NCI-H2227 (cell line): ENCODE data around the gene GRAMD2A.

ENCODE experiments used
- DNase-seq: peaks from one replicate; lab custom pipeline; 2025; ENCODE audit not compliant: unreplicated experiment; lab: John Stamatoyannopoulos, UW

GRAMD2A gene

DNA sequence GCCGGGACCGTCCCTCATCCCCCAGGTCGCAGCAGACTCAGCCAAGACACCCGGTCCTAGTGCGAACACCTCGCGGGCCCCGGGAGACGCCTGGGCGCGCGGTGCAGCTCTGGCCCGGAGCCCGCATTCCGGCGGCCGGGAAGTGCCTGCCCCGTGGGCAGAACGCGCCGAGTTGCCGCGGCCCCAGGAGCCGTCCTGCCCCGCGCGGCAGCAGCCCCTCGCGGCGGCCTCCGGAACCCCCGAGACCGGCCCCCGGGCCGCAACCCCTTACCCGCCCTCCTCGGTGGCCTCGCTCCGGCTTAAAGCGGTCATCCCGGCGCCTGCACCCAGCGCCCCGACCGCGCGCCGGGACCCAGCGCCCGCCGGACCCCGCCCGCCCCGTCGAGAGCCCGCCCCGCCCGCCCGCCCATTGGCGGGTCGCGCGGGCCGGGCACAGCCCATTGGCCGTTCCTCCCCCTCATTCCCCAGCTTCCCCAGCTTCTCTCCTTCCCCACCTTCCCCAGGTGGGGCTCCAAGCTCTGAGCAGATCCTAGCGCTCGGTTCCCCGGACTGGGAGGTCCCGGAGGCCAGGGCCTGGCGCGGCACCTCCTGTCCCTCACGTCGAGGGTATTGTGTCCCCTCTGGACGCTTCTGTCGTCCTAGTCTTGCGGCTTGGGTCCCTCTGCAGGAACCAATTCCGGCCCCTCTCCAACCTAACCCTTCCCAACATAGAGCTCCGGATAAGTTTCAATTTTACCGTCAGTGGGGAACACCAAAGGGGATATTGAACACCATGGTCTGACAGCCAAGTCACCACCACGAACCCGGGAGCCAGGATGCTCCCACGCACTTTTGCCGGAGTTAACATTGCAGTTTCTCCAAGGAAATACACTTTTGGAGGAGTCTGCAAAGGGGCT, at the start of gene GRAMD2A:
Gene GRAMD2A (minus strand): TSS at position 328 of the 896 bp plus-strand sequence.
- DNase-seq, result peak; percentile 29

DNA sequence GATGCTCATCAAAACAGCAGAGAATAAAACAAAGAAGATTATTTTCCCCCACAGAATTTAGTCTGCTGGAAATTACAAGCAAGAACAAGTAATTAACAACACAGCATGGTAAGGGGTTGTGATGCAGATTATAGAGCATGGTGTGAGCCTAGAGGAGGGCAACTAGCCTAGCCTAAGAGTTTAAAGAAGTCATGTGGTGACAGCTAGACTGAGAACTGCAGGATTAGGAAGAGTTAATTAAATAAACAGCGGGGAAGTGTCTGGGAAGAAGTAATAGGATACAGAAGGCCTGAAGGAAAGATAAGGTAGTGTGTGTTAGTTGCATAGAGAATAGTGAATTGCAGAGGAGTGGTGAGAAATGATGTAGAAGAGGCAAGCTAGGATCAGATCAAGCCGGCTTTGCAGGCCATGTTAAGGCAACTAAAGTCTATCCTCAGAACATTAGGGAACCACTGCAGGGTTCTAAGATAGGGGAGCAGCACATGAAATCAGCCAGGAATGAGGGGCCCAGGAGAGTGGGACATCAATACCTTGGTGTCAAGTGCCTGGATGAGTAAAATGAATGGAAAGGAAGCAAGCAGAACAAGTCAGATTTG, 45.3 kb upstream of the GRAMD2A start:
- DNase-seq, result no peak

DNA sequence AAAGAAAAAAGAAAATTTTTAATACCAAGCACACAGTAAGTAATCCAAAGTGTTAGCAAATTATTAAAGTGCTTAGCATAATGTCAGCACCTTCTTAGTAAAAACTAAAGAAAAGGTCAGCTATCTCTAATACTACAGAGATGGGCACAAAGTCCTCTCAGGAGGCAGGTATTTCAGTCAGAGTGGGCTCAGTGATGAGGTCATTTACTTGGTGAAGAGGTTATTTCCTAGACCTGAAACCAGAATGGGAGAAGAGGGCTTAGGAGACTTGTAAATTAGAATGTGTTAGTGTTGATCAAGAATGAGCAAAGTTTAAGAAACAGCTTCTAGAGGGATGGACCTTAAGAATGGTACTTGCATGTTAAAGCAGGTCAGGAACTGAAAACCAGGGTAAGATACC, 42.1 kb upstream of the GRAMD2A start:
- DNase-seq, result no peak

DNA sequence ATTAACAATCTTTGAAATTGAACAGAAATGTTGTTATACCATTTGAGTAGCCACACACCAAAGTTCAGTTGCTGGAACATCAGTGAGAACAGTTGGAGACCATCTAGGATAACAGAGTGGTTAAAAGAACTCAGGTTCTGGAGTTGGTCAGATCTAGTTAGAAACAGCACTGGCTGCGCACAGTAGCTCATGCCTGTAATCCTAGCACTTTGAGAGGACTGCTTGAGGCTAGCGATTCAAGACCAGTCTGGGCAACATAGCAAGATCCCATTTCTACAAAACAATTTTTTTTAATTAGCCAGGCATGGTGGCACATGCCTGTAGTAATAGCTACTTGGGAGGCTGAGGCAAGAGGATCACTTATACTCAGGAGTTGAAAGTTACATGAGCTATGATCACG, 41.0 kb upstream of the GRAMD2A start:
- DNase-seq, result no peak

DNA sequence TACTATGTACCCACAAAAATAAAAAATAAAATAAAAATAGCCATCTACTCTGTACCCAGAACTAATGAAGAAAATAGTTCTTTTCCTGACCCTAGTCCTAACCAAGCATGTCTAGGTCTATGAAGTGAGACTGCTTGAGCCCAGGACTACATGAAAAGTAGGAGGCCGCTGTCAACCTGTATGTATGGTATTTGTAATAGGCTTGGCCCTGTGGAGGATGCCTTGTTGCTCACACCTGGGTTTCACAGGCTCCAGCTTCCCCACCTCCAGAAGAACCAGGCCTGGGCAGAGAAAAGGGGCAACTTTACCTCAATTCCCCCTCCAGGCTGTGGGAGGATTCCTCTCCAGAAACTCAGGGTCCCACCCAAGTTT, 40.3 kb upstream of the GRAMD2A start:
- no peak for DNase-seq

DNA sequence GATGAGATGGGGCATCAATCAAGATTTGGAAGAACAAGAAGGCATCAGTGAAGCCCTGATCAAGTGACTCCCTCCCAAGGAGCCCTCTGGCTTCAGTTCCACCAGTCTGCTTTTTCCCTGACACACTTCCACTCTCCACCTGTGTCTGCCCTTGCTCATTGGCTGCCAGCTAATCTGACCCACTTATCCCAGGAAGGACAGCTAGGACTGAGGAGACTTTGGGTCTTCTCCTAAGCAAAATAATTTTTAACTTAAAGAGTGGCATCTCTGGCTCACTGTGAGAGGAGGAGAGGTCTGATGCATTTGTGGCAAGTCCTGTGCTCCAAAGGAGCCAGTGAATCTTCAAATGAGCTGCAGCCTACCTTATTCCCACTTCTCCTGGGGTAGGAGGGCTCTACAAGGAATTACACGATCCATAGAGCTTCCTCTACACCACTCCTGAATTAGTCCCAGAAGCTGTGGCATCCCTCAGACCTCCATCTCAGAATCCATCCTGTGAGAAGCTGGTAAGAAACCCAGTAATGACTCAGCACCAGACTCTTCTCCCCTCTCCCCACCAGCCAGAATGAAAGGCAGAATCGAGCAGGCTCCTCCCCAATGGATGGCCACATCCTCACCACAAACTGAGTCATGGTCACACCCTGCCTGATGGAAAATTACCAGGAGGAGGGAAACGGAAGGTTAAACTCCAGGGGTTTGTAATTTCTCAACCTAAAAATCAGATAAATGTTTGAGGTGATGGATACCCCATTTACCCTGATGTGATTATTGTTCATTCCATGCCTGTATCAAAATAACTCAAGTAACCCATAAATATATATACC, 39.7 kb upstream of the GRAMD2A start:
- no peak for DNase-seq

DNA sequence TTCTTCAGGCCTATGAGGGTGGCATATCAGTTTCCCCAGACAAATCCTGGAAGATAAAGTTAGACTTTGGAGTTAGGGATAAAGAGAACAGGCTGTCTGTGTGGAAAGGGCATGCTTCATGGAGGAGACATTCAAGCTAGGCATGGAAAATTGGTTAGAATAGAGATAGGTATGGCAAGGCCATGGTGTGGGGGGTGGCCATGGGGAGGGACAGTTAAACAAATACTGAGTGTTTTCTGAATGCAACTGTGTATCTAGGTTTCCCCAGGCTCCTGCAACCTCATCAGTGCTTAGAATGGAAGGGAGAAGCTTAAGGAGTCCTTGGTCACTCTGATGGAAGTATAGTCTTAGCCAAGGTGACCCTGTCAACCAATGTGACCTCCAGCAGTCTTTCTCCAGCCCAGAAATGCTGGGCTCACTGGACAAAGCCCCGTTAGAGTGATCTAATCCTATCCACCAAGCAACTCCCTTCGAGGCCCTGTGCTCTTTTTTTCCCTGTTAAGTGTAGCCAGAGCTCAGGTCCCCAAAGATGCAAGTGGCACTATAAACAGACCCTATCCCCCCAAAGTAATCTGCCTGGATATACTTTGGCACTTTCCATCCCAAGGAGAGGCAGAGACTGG, 38.9 kb upstream of the GRAMD2A start:
- no peak for DNase-seq

DNA sequence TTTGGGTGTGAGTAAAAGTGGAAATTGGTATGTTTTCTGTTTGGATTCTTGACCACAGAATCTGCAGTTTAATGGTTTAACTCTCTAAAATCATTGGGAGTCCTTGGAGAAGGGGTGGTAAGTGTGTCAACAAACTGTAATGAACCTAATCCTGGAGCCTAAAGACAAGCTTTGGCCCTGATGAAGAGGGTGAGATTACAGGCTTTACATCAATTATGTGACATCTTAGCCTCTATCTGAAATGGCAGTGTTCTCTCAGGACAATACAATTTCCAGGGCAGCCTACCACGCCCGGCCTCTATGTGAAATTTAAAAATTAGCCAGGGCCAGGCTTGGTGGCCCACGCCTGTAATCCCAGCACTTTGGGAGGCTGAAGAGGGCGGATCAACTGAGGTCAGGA, 37.7 kb upstream of the GRAMD2A start:
- DNase-seq, result no peak

DNA sequence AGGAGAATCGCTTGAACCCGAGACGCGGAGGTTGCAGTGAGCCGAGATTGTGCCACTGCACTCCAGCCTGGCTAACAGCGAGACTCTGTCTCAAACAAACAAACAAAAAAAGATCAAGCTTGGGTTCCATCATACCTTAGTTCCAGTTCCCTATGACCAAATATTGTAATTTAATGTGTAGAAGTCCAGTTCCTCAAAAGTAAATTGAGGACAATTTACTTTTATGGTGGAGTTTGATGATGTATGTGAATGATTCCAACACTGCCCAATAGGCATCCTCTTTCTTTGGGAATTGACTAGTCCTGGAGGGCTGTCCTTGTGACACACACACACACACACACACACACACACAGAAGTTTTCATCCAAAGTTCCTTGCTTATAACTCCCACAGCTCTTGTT, 36.2 kb upstream of the GRAMD2A start:
- DNase-seq, result no peak

DNA sequence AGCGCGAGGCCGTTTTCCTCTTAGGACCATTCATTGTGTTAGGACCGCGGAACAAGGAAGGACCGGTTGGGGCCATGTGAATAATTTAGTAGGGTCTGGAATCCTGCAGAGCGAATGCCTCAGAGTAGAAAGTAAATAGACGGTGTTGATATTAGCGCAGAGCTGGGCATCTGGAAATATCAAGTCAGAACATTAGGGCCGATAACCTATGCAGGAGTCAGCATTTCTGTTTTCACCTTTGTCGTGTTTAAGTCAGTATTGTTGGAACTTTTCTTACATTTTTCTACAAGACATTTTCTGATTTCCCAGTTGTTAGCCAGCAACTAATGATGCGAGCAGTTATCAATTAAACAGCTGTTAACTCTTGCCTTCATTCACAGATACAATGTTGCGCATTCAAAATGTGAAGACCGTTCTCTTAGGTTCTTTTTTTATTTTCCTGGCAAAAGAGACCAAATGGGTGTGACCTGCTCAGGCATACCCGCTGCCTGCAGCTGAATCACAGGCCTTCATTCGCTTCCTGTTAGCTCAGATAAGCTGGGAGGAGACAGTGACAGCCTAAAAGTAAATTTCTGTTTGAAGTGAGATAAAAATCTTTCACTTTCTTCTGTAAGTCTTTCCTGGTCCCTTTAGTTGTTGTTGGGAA, 34.4 kb upstream of the GRAMD2A start:
- DNase-seq, result peak; percentile 28

DNA sequence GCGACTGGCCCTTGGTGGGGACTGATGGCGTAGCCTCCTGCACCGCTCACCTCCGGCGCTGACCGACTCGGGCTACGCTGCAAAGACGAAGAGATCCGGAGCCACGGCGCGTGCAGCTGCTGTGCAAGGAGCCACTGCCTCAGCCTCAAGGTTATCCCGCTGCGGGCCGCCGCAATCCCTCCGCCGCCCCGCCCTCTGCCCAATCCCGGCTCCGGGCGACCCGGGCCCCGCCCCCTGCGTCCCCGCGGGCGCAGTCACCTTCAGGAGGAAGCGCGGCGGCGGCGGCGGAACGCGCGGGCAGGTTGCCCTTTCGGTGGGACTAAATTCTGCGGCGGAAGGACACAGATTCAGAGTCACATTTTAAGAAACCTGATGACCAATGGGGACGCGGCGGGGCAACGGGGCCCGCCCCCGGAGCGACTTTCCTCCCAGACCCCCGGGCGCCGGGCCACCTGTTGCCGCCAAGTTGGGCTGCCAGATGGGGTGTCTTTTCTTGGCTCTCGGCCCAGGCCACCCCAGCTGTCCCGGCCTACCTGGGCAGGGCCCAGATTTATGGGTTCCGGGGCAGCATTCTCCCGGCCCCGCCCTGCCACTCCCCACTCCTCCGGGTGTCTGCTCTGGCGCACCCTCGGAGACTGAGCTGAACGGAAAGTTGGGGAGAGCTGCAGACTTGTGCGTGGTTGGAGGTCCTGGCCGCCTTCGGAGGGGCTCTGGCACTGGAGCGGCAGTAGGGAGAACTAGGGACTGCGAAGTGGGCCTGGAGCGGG, 33.7 kb upstream of the GRAMD2A start, which contains the start of gene PKM:
Gene PKM (minus strand): TSS at position 125 of the 767 bp plus-strand sequence. CDS start 12,093 bp downstream, outside the sequence.
- DNase-seq, result peak; percentile 98

DNA sequence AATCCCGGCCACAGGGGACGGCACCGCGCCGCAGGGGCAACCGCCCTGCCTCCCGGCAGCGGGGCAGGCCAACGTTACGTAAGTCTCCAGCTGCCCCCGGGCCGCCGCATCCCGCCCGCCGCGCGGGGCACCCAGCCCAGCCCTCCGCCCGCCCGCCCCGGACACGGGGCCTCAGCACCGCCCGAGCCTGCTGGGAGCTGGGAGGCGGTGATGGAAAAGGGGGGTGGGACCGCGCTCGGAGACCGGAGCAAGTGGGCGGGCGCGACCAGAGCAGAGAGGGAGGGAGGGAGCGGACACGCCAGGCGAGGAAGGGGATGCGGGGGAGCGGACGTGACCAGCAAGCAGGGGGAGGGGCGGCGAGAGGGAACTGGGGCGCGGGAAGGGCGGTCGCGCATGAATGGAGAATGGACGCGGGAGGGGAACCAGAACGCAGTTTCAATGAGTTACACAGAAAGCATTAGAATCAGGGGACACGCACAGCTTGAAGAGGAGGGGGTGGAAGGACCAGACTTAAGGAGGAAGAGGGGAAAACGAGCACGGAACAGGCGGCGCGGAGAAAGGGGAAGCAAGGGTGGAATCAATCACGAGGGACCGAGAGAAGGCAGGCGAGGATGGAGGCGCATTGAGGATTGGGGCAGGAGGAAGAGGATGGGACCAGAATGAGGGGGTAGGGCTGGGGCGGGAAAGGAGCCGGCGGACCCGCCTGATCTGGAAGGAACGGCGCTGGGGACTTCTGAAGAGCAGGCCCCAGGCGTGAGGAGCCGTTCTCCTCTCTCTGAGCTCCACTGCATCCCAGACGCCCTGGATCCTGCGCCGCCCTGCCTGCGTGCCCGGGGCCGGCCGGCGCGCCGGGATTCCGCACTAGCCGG, 32.8 kb upstream of the GRAMD2A start:
- DNase-seq, result peak; percentile 91

DNA sequence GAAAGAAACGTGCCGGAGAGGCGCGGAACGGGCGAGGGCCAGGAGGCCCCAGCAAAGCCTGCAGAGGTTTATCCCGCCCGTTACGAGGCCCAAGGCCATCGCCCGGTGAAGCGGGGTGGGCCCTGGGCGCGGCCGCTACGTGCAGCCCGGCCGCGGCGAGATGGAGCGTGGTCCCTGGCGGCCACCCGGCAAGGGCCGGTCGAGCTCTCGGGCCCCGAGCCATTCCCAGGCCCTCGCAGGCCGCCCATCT, 32.3 kb upstream of the GRAMD2A start:
- DNase-seq, result no peak

DNA sequence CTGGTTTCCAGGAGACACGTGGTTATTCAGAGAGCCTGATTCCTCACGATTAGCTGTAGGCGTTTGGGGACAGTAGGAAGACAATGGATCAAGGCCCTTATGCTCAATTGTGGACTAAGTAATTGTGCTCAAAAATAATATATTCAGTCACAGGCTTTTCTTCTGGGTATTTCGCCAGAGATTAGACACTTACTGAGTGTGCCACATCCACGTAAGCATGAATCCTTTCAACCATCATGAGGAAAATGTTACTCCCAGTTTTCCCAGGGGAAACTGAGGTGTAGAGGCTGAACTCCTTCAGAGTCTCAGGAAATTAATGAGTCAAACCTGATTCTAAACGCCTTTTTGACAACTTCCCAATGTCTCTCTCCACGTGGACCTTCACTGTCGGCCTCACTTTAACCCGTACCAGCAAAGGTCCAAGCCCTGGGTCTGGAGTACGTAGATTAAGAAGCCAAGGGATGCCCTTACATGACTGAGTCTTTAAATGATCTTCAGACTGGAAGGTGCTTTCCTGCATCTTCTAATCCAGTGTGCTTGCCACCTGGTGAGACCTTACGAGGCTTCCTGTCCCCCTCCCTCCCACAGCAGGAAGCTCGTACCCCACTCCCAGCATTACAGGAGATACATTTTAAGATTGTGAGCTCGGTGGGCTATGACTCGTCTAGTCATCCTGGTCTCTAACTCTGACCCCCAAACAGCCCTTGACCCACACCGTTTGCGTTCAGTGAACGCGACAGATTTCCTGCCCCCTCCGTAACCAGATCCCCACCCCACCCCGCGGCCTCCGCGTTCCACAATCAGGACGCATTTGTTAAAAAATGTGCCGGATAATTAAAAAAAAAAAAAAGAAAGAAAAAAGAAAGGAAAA, 31.7 kb upstream of the GRAMD2A start:
- DNase-seq, result peak; percentile 30

DNA sequence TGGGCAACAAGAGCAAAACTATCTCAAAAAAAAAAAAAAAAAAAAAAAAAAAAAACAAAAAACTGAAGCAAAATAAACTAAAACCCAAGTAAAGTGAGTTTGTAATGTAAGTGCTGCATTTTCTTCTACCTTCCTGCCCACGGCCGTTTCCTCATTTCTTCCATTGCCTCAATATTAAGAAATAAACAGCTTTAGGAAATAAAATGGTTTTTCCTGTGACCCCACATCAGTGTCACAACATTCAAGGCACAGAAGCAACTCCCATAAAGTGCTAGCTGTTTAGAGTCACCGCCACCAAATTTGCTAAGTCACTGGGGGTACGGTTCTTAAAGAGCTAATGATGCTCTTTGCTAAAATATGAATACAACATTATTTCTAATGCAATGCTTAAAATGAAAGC, 30.1 kb upstream of the GRAMD2A start:
- no peak for DNase-seq

DNA sequence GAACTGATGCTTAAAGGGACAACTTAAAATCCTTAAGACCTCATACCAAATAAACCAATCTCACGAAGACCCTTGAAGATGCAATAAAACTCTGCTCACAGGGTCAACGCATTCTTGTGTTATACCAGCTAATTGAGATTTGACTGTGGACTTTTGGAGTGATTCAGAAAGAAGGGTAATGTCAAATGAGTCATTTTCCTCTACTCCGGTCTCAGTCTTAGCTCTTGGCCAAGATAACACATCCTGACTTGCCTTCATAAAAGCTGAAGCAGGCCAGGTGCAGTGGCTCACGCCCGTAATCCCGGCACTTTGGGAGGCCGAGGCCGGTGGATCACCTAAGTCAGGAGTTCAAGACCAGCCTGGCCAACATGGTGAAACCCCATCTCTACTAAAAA, 29.6 kb upstream of the GRAMD2A start:
- DNase-seq, result no peak

DNA sequence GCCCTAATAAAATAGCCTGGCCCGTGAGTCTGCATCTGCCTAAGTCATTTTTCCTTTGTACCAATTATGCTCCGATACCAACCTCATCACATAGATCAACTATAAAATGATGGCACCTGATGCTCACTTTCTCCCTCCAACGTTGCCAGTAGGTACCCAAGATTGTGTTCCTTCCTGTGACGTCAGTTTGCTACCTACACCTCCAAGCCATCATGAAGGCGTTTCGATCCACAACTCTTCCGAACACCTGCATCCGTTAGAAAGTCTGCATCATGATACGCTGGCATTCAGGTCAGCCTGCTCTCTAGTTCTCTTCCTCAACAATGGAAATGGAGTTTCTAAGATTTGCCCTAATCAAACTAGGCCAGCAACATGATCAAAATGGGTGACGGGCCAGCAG, 25.7 kb upstream of the GRAMD2A start:
- DNase-seq, result no peak

DNA sequence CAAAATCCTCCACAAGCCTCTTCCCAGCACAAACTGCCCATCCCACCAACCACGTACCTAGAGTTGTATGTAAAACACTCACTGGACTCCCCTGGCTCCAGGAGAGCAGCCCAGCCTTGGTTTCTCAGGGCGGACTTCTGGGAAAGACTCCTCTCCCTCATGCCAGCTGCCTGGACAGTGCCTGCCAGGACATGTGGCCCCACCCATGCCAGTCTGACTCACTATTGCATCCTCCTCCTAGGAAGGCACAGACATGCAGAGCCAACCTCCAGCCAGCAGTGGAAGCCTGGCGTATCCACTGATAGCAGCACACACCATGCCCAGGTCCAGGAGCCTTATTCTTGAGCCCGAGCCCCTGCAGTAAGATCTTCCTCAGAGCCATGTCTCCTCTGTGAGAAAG, 24.8 kb upstream of the GRAMD2A start:
- DNase-seq, result no peak
